Right atrium auricular region (tissue), 2 donors: ENCODE results near the gene CPNE8. TPM values are rescaled to one million over a fixed set of nuclear protein-coding genes. Genes with fewer than 3 reads are reported as not detected.

Experiments
- DNase-seq: peaks from one replicate; pipeline ENCODE4 v3.0.0-alpha.2; 2019; ENCODE audit warnings: low spot score
- H3K27ac ChIP-seq, 2 donors: fragments of 200-600 bp; sonication (generic); 1 replicate in 1 of 2; 2 replicates in 1 of 2; pipeline ENCODE4 v1.5.1; 2016 to 2019
- H3K27me3 ChIP-seq, 2 donors: fragments of 200-600 bp; sonication (generic); one replicate each; pipeline versions ENCODE4 v1.5.1 to v1.6.0; 2017 to 2019
- H3K36me3 ChIP-seq: fragments of 200-600 bp; sonication (generic); one replicate; pipeline ENCODE4 v1.5.1; 2016
- H3K4me1 ChIP-seq, 2 donors: fragments of 200-600 bp; sonication (generic); one replicate each; pipeline versions ENCODE4 v1.5.1 to v1.6.0; 2017 to 2019
- H3K4me3 ChIP-seq, 2 donors: fragments of 200-600 bp; sonication (generic); 1 replicate in 1 of 2; 2 replicates in 1 of 2; pipeline ENCODE4 v1.5.1; 2017 to 2019; ENCODE audit warnings: mild to moderate bottlenecking in 1 of 2, moderate library complexity in 1 of 2
- H3K9me3 ChIP-seq, 2 donors: fragments of 200-600 bp; sonication (generic); one replicate each; pipeline ENCODE4 v1.5.1; 2019
- total RNA-seq, 2 donors: library from RNA; depleted of rRNA; stranded (reverse); fragments of >200 nt; gene quantifications; one replicate each; pipeline ENCODE4 v1.1.0, GENCODE V29; 2016
- TF ChIP-seq, protein P1 (sequence below), 2 donors: fragments of 200-600 bp; sonication (generic); IDR thresholded peaks; one replicate each; pipeline ENCODE4 v1.5.1; 2019; ENCODE audit warnings: antibody characterized with exemption in 2 of 2

CPNE8 gene
- total RNA-seq, 2 donors from 2014 or later = 33.1 to 36.2 TPM

DNA sequence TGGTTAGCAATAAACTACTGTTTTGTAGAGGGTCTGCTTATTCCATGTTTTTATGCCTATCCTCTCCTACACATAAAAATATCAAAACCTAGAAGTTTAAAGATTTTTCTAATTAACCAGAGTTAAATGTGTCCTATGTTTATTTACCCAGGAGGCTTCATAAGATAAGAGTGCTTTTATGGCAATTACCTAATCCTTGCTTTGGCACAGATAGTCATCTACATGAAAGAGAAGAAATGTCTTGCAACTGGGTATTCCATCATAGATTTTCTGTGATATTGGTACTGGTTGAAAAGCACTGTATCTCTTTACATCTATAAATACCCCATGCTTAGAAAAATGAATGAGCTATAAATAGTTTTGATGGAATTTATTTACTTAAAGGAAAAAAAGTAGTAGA, 277.1 kb downstream of the CPNE8 start:
- TF ChIP-seq, protein P1, sequence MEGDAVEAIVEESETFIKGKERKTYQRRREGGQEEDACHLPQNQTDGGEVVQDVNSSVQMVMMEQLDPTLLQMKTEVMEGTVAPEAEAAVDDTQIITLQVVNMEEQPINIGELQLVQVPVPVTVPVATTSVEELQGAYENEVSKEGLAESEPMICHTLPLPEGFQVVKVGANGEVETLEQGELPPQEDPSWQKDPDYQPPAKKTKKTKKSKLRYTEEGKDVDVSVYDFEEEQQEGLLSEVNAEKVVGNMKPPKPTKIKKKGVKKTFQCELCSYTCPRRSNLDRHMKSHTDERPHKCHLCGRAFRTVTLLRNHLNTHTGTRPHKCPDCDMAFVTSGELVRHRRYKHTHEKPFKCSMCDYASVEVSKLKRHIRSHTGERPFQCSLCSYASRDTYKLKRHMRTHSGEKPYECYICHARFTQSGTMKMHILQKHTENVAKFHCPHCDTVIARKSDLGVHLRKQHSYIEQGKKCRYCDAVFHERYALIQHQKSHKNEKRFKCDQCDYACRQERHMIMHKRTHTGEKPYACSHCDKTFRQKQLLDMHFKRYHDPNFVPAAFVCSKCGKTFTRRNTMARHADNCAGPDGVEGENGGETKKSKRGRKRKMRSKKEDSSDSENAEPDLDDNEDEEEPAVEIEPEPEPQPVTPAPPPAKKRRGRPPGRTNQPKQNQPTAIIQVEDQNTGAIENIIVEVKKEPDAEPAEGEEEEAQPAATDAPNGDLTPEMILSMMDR (IDR thresholded peaks at IDR 0.05) = no peak
- DNase-seq = no peak
- no peaks in the 10 kb centered on the region for H3K4me1 ChIP-seq
- no peaks in the 10 kb centered on the region for H3K27me3 ChIP-seq
- no peaks in the 10 kb centered on the region for H3K36me3 ChIP-seq
- no peak overlapping the region for H3K27ac ChIP-seq
- H3K4me3 ChIP-seq = no peak overlapping the region
- no peaks in the 10 kb centered on the region for H3K9me3 ChIP-seq

DNA sequence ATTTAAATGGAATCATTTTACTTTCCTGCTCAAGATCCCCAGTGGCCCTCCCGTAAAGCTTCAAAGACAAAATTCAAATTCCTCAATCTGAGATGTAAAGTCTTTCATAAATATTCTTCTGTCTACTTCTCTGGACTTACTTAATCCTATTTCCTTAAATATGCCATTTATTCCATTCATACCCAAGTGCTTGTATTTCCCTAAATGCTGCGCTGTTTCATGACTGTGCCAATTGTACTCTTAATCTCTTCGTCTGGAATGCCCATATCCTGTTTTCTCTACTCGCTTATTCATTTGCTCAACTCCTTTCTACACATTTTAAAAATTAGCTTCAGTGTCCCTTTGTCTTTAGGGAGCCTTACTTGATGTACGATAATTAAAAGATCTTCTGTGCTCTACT, 280.1 kb downstream of the CPNE8 start:
- Histone ChIP-seq H3K9me3 (no peaks in the 10 kb centered on the region), H3K27me3 (no peaks in the 10 kb centered on the region), H3K36me3 (no peaks in the 10 kb centered on the region), H3K27ac (no peak overlapping the region), H3K4me3 (no peak overlapping the region), H3K4me1 (no peaks in the 10 kb centered on the region)
- TF ChIP-seq, protein P1 (IDR thresholded peaks at IDR 0.05) = no peak
- no peak for DNase-seq

DNA sequence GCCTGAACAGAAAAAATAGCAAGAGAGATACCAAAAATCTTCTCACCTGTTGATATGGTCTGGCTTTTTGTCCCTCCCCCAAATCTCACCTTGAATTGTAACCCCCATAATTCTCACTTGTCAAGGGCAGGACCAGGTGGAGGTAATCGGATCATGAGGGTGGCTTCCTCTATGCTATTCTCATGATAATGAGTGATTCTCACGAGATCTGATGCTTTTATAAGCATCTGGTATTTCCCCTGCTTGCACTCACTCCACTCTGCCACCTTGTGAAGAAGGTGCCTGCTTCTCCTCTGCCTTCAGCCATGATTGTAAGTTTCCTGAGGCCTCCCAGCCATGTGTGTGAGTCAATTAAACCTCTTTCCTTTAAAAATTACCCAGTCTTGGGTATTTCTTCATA, 291.2 kb downstream of the CPNE8 start:
- no peaks in the 10 kb centered on the region for H3K4me1 ChIP-seq
- TF ChIP-seq, protein P1 (IDR thresholded peaks at IDR 0.05) = no peak
- no peaks in the 10 kb centered on the region for H3K27me3 ChIP-seq
- H3K4me3 ChIP-seq = no peak overlapping the region
- H3K27ac ChIP-seq = no peak overlapping the region
- no peak for DNase-seq
- no peaks in the 10 kb centered on the region for H3K36me3 ChIP-seq
- H3K9me3 ChIP-seq = no peaks in the 10 kb centered on the region

DNA sequence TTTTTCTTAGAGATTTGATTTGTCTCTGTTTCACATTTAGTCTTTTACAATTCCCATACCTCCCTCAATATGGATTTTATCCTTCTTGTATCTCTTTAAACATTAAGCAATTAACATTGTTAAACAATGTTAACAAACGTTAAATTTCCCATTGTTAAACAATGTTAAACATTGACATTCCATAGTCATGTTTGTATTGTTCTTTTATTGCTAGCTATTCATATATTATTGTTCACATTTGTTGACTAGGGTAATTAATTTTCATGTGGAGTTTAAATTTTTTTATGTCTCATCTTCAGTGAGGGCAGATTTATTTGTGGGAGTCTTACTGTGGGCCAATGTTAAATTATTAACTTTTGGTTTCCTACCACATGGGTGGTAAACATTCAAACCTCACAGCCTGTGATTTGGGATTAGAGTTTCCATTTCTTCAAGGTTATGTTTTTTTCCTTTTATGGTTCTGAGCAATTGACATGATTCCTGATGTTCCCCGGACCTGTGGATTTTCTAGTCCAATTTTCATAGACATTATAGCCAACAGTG, 294.5 kb downstream of the CPNE8 start:
- no peak overlapping the region for H3K27ac ChIP-seq
- no peak for DNase-seq
- H3K27me3 ChIP-seq = no peaks in the 10 kb centered on the region
- H3K36me3 ChIP-seq = no peaks in the 10 kb centered on the region
- H3K4me3 ChIP-seq = no peak overlapping the region
- TF ChIP-seq, protein P1 (IDR thresholded peaks at IDR 0.05) = no peak
- no peaks in the 10 kb centered on the region for H3K9me3 ChIP-seq
- H3K4me1 ChIP-seq = no peaks in the 10 kb centered on the region

DNA sequence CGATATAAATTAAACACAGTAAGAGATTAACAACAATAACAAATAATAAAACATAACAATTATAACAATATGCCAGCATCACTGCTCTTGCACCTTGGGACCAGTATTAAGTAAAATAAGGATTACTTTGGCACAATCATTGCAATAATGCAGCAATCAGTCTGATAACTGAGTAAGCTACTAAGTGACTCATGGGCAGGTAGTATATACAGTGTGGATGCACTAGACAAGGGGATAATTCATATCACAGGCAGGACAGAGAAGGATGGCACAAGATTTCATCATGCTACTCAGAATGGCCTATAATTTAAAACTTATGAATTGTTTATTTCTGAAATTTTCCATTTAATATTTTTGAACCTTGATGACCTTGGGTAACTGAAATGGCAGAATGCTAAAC, 298.1 kb downstream of the CPNE8 start:
- no peaks in the 10 kb centered on the region for H3K27me3 ChIP-seq
- TF ChIP-seq, protein P1 (IDR thresholded peaks at IDR 0.05) = no peak
- H3K27ac ChIP-seq = no peak overlapping the region
- no peaks in the 10 kb centered on the region for H3K36me3 ChIP-seq
- H3K4me1 ChIP-seq = no peaks in the 10 kb centered on the region
- DNase-seq = no peak
- no peak overlapping the region for H3K4me3 ChIP-seq
- no peaks in the 10 kb centered on the region for H3K9me3 ChIP-seq
